Gastrocnemius medialis (tissue), 4 donors: ENCODE results near the gene VWA8.

Experiments used
- CTCF ChIP-seq, 5 experiments: fragments of 450-650 bp in 3 of 5; fragments of 200-600 bp in 2 of 5; sonication (generic) in 2 of 5; IDR thresholded peaks in 4 of 5; conservative IDR thresholded peaks in 1 of 5; 1 replicate in 4 of 5; 2 replicates in 1 of 5; pipeline ENCODE4 v1.5.1; 2016 to 2019; ENCODE audit warnings: antibody characterized with exemption in 5 of 5, mild to moderate bottlenecking in 3 of 5, moderate library complexity in 3 of 5
- POLR2A ChIP-seq, 2 donors: fragments of 450-650 bp; IDR thresholded peaks; one replicate each; pipeline ENCODE4 v1.6.1; 2017; ENCODE audit warnings: antibody characterized with exemption in 2 of 2, mild to moderate bottlenecking in 2 of 2, moderate library complexity in 2 of 2

- TF ChIP-seq CTCF (IDR thresholded peaks at IDR 0.05 in 4 of 5, conservative IDR thresholded peaks at IDR 0.05 in 1 of 5) (no peak), POLR2A (IDR thresholded peaks at IDR 0.05) (no peak)
Measured at GRCh38 chr13:41995336-41995735, 34.4 kb upstream of the VWA8 start.
